Stimulated activated CD8-positive, alpha-beta memory T cell treated with anti-CD3 and anti-CD28 coated beads, Interleukin-12 subunit alpha, Interleukin-12 subunit beta, amount 100 ng/mL, for 1 hour (primary cell): Measurements from ENCODE around the gene OSBPL2.

Experiments
- DNase-seq: peaks from one replicate; pipeline ENCODE4 v3.0.0-alpha.2; 2020; ENCODE audit warnings: low read depth

The OSBPL2 gene

DNA sequence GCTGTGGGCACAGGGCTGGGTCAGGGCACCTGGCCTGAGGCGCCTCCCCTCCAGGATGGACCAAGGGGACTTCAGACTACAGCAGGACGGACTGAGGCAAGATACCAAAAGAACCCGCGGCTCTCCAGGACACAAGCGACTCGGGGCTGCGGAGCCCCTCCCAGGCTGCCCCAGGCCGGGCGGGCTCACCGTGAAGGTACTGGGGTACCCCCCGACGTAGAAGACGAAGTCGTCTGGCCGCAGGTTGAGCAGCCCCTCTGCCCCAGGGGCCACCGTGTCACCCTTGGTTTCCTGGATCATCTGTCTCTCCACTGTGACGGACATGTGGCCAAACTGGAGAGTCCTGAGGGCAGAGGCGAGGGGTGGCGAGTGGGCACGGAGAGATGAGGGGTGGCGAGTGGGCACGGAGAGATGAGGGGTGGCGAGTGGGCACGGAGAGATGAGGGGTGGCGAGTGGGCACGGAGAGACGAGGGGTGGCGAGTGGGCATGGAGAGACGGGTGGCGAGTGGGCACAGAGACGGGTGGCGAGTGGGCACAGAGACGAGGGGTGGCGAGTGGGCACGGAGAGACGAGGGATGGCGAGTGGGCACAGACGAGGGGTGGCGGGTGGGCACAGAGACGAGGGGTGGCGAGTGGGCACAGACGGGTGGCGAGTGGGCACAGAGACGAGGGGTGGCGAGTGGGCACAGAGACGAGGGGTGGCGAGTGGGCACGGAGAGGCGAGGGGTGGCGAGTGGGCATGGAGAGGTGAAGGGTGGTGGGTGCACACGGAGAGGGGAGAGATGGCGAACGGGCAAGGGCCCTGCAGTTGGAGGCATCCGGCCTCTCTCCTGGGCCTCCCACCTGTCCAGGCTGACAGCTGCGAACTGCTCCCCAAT lies 75.4 kb downstream of the OSBPL2 start:
- DNase-seq = no peak

DNA sequence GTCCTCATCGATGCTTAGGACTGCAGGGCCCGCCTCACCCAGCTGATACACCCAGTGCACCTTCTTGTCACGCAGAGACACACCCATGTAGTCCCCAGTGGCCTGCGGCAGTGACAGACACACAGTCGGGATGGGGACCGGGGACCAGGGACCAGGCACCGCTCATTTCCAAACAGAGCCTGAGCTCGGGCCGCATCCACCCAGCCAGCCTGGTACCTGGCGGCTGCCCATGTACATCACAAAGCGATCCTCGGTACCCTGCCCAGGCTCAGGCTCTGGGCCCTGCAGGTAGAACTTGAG lies 76.0 kb downstream of the OSBPL2 start:
- DNase-seq = no peak

DNA sequence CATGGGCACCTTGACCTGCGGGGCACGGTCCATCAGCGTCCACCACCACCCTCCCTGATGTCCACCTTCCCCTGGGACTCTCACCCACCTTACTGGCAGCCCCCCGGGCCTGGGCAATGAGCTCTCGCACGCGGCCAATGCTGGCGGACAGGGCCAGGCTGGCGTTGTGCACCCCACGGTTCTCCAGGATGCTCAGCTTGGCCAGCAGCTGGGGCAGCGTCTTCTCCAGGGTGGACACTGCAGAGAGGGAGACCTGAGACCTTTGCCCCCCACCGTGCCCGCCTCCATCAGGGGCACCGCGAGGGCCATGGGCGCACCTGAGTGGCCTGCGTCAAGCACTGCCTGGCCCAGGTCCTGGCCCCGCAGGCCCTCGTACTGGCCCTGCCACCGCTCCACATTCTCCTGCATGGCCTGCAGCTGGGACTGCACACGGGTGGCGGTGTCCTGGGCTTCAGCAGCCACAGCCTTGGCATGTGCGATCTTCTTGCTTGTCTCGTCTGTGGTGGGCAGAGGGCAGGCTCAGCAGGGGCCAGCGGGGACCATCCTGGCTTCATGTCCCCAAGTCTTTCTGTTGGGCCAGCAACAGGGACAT lies 76.5 kb downstream of the OSBPL2 start:
- no peak for DNase-seq

DNA sequence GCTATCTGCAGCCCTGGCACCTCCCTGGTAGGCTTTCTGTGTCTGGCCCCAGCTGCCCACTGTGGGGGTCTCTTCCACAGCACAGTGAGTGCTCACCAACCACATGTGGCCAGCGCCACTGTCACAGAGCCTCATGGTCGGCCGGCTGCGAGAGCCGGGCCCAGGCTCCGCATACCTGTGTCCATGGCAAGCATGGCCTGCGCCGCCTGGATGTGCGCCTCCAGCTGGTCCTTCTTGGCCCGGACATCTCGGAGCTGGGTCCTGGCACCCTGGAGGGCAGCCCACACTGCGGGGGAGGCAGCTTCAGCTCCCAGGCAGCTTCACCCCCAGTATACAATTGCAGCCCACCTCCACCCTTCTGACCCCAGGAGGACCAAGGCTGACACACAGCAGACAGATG lies 77.5 kb downstream of the OSBPL2 start:
- no peak for DNase-seq

DNA sequence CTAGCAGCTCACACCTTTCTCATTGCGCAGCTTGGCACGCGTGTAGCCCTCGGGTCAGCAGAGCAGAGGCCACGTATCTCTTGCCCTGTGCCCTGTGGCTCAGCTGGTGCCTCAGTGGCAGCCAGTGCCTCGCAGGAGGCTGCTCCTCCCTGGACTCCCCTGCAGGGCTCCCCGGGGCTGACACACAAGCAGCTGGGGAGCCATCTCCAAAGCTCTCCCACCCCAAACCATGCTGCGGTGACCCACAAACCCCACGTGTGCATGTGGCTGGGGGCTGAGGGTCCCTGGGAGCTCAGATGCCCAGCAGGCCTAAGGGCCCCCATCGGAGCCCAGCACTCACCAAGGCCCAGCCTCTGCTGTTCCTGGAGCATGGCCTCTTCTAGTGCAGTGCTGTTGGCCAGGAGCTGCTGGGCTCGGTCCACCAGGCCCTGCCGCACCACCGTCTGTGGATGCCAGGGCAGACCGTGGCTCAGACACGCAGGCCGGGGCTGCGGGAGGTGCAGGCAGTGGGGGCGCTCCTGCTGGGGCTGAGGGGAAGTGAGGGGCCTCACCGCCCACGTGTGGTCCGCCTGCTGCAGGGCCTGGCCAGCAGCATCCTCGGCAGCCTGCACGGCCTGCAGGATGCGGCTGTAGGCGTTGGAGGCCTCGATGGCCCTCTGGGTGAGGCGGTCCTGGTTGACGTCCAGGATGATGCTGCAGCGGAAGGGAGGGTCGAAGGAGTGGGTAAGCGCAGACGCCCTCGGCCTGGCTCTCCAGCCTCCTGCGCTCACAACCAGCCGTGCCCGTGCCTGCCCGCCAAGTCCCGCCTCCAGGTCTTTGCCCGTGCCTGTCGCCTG lies 78.2 kb downstream of the OSBPL2 start:
- DNase-seq = no peak

GRCh38 chr20:62317167-62317655 lies 78.9 kb downstream of the OSBPL2 start:
- DNase-seq = no peak

GRCh38 chr20:62318400-62319345 lies 80.4 kb downstream of the OSBPL2 start:
- no peak for DNase-seq

GRCh38 chr20:62319346-62319909 lies 81.1 kb downstream of the OSBPL2 start:
- DNase-seq = no peak

GRCh38 chr20:62320581-62321354 lies 82.4 kb downstream of the OSBPL2 start:
- DNase-seq = no peak

DNA sequence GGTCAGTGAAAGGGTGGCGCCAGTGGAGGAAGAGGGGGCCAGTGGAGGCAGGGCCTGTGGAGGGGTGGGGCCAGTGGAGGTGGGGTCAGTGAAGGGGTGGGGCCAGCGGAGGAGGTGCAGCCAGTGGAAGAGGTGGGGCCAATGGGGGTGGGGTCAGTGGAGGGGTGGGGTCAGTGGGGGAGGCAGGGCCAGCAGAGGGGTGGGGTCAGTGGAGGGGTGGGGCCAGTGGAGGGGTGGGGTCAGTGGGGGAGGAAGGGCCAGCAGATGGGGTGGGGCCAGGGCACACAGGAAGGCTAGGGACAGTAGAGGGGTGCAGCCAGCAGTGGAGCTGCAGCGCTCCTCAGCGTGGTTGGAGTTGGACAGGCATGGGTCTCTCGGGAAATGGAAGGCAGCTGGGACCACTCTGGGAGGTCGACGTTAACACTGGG lies 83.2 kb downstream of the OSBPL2 start:
- DNase-seq = no peak

DNA sequence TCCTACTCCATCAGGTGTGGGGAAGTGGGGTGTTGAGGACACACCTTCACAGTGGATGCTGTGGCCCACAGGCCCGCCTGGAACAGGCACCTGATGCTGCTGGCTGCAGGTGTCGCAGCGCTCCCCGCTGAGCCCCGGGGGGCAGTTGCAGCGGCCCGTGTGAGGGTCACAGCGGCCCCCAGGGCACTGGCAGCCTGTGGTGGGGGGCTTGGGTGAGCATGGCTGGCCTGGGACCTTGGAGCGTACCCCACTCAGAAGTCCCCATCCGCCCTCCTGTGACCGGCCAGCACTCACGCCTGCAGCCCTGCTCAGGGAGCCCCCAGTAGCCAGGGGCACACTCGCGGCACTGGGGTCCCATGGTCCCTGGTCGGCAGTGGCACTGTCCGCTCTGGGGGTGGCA lies 83.7 kb downstream of the OSBPL2 start:
- DNase-seq = no peak

- no peak for DNase-seq
These were observed 84.2 kb downstream of the OSBPL2 start for GRCh38 chr20:62322492-62323041.

GRCh38 chr20:62323146-62323979 lies 85.0 kb downstream of the OSBPL2 start:
- DNase-seq = no peak

DNA sequence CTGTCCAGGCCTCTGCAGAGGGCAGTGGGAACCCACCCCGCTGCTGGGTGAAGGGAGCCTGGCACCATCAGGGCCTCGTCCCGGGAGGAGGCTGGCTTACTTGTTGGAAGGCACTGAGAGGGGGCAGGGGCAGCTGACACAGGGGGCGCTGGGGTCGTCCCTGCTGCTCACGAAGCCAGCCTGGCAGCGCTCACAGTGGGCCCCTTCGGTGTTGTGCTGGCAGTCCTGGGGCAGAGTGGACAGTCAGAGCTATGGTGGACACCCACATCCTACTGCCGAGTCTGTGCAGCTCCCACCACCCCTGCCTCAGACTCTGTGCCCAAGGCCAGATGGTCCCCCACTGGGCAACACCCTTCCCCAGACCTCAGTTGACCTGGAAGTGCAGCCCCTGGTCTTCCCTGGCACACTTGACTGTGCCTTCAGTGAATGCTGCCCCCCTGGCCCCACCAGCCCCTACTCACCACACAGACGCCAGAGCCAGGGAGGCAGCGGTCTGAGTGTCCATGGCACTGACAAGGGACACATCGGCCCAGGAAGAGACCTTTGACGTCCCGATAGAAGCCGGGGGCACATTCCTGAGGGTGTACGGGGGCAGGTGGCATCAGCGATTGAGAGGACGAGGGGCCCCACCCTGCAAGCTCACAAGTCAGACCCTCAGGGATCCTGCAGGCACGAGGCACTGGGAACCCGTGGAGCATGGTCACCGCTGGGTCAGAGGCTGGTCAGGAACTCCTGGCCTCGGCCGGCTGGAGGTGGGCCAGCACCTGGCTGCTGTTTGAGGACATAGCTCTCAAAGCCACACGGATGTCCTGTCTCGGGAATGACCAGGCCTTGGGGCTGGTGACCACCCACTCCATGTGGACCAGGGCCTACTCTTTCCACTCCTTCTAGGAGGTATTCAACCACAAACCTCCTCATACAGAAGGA lies 85.9 kb downstream of the OSBPL2 start:
- no peak for DNase-seq

DNA sequence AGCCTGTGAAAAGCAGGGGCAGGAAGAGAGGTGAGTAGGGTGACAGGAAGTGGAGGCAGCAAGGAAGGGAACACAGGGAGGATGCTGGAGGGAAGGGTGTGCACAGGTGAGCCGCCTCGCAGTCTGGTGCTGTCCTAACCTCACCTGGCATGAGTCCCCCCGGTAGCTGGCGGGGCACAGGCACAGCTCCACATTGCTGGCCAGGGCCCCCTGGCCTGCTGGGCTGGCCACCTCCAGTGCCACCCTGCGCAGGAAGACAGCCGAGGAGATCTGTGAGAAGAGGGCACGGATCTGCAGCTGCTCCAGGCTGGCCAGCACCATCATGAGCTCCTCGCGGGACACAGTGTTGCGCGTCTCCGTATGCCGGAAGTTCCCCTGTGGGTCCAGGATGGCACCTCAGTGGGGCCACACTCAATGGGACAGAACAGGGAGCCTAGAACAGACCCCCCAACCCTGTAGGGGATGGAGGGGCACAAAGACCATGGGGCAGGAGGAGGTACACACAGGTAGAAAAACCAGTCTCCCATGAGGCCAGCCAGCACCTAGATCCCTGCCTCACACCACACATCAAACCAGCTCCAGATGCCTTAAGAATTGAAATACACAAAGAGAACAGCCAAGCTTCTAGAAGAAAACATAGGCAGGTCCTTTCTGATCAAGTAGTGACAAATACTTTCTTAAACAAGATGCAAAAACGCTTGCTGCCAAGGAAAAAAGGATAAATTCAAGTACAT lies 87.0 kb downstream of the OSBPL2 start:
- no peak for DNase-seq

DNA sequence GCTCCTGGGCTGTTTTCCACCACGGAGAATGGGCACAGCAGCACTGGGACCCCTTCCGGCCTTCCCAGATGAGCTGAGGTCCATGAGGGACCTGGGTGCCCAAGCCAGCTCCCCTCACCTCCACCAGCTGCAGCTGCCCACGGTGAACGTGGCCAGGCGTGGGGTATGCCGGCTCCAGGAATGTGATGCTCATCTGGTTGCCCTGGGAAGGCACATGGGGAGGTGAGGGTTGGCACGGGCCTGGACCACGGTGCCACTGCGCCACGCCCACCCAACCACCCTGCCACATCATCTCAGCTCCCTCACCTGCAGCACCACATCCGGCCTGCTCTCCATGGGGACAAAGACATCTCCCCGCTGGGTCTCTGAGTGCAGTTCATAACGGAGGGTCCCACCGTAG lies 88.2 kb downstream of the OSBPL2 start:
- DNase-seq = no peak

DNA sequence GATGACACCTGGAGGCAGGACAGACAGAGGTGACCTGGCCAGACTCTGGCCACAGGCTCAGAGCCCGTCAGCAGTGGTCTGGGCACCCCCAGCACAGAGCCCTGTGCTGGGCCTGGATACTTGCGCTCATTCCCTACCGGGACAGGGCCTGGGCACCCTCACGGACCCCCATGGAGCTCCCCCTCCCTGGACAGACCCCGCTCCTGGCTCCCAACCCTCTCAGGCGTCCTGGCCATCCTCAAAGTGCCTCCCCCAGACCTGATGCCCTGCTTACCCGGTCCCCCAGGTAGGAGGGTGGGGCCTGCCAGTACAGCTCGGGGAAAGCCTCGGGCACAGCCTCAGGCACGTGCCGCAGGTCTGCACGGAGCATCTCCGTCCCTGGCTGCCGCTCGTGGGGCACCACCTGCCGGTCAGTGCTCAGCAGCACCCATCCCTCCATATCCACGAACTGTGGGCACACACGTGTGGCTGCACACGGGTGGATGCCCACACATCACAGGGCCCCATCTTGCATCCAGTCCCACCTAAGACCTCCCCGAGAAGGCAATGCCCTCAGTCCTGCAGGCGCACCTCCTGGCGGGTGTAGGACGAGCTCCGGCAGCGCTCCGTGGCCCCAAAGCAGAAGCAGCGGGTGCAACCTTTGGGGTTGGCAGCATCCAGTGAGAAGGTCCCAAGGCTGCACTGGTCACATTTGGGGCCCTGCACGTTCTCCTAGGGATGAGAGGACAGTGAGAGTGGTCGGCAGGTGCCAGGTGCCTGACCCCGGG lies 88.8 kb downstream of the OSBPL2 start:
- no peak for DNase-seq
